ENCODE data around the gene IFT80.

- no peak for TF ChIP-seq POLR2A (IDR thresholded peaks at IDR 0.05)
- no peak for TF ChIP-seq EP300 (IDR thresholded peaks at IDR 0.05)
These were observed 45.4 kb upstream of the IFT80 start for GRCh38 chr3:160444411-160444810.
